ENCODE measurements around the gene GARIN5B. TPM values are rescaled to one million over a fixed set of nuclear protein-coding genes. Genes with fewer than 3 reads are reported as not detected.

The GARIN5B gene
- total RNA-seq, 1 donor from 2014 or later = not detected

DNA sequence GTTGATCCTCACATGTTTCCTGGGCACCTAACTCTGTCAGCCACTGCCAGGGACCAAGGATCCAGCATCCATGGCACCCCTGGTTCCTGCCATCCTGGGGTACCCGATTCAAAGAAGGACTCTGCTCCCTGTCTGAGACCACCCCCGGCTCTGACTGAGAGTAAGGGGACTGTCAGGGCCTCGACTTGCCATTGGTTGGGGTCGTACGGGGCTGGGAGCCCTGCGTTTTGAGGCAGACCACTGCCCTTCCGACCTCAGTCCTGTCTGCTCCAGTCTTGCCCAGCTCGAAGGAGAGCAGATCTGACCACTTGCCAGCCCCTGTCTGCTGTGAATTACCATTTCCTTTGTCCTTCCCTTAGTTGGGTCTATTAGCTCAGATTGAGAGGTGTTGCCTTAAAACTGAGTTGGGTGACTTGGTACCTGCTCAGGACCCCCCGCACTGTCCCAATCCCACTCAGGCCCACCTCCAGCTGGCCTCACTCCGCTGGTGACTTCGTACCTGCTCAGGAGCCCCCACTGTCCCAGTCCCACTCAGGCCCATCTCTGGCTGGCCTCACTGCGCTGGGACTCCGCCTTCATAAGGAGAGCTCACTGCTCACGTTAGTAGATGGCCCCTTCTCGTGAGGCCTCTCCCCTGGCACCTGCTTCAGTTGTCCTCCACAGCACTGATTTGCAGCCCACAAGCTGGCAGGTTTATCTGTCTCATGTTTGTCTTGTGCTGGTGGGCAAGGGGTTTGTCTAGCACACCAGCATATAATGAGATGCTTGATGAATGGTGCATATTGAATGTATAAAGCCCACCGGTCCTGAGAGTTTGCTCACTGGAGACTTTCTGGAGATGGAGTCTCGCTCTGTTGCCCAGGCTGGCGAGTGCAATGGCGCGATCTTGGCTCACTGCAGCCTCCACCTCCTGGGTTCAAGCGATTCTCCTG is 26.6 kb upstream of the GARIN5B start:
- H3K4me3 ChIP-seq (ENCODE audit: low read length in 3 of 3) = no peak overlapping the region
- peak overlapping the region in 2 of 3 donors; percentile 33 for H3K9ac ChIP-seq (ENCODE audit: low read depth in 1 of 3, low read length in 3 of 3)
- H3K27me3 ChIP-seq (ENCODE audit: control insufficient read depth in 3 of 3, insufficient read depth in 3 of 3, low read length in 3 of 3) = no peaks in the 10 kb centered on the region
- H3K36me3 ChIP-seq (ENCODE audit: control insufficient read depth in 3 of 3, insufficient read depth in 3 of 3, low read length in 3 of 3) = peaks cover 32 to 48% (median 32%) of the 10 kb centered on the region in 3 donors
- no peak overlapping the region for H3K27ac ChIP-seq (ENCODE audit: low read depth, low read length)
- H3K9me3 ChIP-seq (ENCODE audit: control insufficient read depth in 3 of 3, low read length in 3 of 3) = no peaks in the 10 kb centered on the region
- peaks cover 35 to 59% (median 39%) of the 10 kb centered on the region in 3 donors for H3K4me1 ChIP-seq (ENCODE audit: control insufficient read depth in 3 of 3, insufficient read depth in 3 of 3, low read length in 3 of 3)

DNA sequence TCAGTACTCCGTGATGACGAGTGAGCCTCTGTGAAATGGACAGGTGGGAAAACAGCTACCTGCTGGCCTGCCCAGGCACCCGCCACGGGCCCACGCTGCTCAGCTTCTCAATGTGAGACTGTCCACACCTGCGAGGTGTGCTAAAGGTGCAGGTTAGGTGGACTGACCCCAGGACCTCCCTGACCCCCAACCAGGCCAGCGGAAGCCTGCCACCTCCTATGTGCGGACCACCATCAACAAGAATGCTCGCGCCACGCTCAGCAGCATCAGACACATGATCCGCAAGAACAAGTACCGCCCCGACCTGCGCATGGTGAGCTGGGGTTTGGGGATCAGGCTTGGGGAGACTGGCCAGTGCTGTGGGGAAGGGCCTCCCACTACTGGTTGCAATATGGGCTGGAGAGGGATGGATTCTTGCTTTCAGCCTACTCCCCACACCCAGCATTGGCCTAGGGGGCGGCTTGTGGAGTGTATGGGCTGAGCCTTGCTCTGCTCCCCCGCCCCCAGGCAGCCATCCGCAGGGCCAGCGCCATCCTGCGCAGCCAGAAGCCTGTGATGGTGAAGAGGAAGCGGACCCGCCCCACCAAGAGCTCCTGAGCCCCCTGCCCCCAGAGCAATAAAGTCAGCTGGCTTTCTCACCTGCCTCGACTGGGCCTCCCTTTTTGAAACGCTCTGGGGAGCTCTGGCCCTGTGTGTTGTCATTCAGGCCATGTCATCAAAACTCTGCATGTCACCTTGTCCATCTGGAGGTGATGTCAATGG is 24.9 kb upstream of the GARIN5B start:
- Histone ChIP-seq H3K27ac (ENCODE audit: low read depth, low read length) (no peak overlapping the region), H3K4me3 (ENCODE audit: low read length in 3 of 3) (peak overlapping the region in 2 of 3 donors; percentile 95), H3K36me3 (ENCODE audit: control insufficient read depth in 3 of 3, insufficient read depth in 3 of 3, low read length in 3 of 3) (peaks cover 32 to 48% (median 32%) of the 10 kb centered on the region in 3 donors), H3K9me3 (ENCODE audit: control insufficient read depth in 3 of 3, low read length in 3 of 3) (no peaks in the 10 kb centered on the region), H3K4me1 (ENCODE audit: control insufficient read depth in 3 of 3, insufficient read depth in 3 of 3, low read length in 3 of 3) (peaks cover 44 to 70% (median 48%) of the 10 kb centered on the region in 3 donors), H3K27me3 (ENCODE audit: control insufficient read depth in 3 of 3, insufficient read depth in 3 of 3, low read length in 3 of 3) (no peaks in the 10 kb centered on the region), H3K9ac (ENCODE audit: low read depth in 1 of 3, low read length in 3 of 3) (peak overlapping the region in 2 of 3 donors; percentile 94 to 95)

DNA sequence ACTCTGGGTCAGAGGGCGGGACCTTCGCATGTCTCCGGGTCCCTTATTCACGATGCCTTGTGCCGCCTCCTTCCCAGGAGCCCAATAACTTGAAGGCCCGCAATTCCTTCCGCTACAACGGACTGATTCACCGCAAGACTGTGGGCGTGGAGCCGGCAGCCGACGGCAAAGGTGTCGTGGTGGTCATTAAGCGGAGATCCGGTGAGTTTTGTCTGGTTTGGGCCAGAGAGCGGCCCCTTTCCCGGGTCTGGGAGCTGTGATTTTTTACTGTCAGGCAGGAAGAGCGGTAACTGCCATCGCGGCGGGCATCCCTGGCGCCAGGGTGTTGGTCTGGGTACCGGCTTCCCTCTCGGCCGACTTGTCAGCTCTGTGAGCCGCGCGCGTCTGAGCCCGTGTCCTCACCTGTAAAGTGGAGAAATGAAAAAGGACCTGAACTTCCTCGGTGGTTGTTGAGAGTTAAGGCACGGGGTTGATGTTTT is 23.5 kb upstream of the GARIN5B start:
- Histone ChIP-seq H3K9ac (ENCODE audit: low read depth in 1 of 3, low read length in 3 of 3) (peak overlapping the region; percentile 94 to 98 (median 95)), H3K9me3 (ENCODE audit: control insufficient read depth in 3 of 3, low read length in 3 of 3) (no peaks in the 10 kb centered on the region), H3K4me1 (ENCODE audit: control insufficient read depth in 3 of 3, insufficient read depth in 3 of 3, low read length in 3 of 3) (peaks cover 44 to 72% (median 48%) of the 10 kb centered on the region in 3 donors), H3K4me3 (ENCODE audit: low read length in 3 of 3) (peak overlapping the region; percentile 95 to 98 (median 95)), H3K36me3 (ENCODE audit: control insufficient read depth in 3 of 3, insufficient read depth in 3 of 3, low read length in 3 of 3) (peaks cover 32 to 41% (median 32%) of the 10 kb centered on the region in 3 donors), H3K27ac (ENCODE audit: low read depth, low read length) (peak overlapping the region; percentile 91), H3K27me3 (ENCODE audit: control insufficient read depth in 3 of 3, insufficient read depth in 3 of 3, low read length in 3 of 3) (no peaks in the 10 kb centered on the region)

DNA sequence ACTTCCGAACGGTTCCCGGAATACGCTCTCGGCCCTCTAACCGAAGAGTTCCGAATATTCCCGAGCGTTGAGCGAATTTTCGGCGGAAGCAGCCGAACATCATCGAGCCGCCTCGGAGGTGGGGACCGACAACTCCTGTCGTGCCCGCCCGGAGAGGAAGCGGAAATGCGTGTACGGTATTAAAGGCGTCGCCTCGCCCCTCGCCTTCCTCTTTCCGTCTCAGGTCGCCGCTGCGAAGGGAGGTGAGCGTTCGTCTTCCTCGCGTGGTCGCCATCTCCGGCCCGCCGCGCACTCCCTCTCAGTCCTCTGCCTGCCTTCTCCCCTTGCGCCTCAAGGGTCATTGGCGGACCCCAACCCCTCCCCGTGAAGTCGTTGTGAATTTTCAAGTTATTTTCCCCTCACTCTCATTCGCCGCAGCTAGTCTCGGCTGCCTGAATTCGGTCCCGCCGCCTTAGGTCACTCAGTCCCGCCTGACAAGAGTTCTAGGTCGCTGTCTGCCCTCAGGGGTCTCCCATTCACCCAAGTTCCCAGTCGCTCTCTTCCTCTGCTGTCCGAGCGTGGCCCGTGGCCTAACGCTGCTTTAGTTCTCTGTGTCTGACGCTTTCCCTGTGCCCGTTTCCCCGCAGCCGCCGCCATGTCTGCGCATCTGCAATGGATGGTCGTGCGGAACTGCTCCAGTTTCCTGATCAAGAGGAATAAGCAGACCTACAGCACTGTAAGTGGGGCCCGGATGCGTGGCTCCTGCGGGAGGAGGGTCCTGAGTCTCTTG is 22.8 kb upstream of the GARIN5B start, which contains the start of gene RPL28:
Gene RPL28, plus strand, starts transcription at position 209 of the 769 bp plus-strand sequence. Its CDS starts 426 bp downstream, at position 635.
- peaks cover 44 to 66% (median 48%) of the 10 kb centered on the region in 3 donors for H3K4me1 ChIP-seq (ENCODE audit: control insufficient read depth in 3 of 3, insufficient read depth in 3 of 3, low read length in 3 of 3)
- no peaks in the 10 kb centered on the region for H3K27me3 ChIP-seq (ENCODE audit: control insufficient read depth in 3 of 3, insufficient read depth in 3 of 3, low read length in 3 of 3)
- no peaks in the 10 kb centered on the region for H3K9me3 ChIP-seq (ENCODE audit: control insufficient read depth in 3 of 3, low read length in 3 of 3)
- H3K4me3 ChIP-seq (ENCODE audit: low read length in 3 of 3) = peak within 1 kb of the TSS; percentile 95 to 98 (median 95)
- peak within 1 kb of the TSS; percentile 91 for H3K27ac ChIP-seq (ENCODE audit: low read depth, low read length)
- peaks cover 32 to 37% (median 32%) of the 10 kb centered on the region in 3 donors for H3K36me3 ChIP-seq (ENCODE audit: control insufficient read depth in 3 of 3, insufficient read depth in 3 of 3, low read length in 3 of 3)
- H3K9ac ChIP-seq (ENCODE audit: low read depth in 1 of 3, low read length in 3 of 3) = peak within 1 kb of the TSS; percentile 94 to 98 (median 95)

DNA sequence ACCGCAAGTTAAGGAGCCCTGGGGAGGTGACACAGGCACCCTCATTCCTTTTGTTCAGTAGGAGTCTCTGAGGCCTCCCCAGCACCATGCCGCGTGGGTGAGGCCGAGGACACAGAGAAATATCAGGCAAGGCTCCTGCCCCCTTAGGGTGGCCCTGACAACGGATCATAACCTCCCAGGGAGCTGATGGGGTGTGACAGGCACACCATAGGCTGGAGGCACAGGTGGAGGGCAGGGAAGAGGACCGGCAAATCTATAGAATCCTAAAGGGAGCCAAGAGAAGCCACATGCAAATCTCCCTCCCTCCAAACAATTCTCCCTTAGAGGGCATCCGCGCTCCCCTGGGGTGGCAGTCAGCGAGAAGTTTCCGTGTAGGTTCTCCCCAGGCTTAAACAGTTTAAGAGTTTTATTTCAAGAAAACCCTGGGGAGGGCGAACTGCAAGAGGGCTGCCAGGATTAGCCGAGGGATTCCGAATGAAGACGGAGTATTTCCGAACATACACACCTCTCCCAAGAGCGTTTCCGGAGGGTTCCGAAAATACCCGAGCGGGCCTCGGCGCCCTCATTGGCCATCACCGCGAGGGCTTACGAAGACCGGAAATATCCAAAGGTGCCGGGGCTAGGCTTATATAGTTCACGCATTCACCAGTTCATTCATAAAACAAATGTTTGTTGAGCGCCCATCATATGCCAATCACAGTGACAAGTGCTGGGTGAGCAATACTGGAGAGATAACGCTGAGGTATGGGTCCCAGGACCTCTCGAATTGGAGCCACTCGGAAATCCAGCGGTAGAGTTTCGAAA is 22.1 kb upstream of the GARIN5B start:
- Histone ChIP-seq H3K9ac (ENCODE audit: low read depth in 1 of 3, low read length in 3 of 3) (peak overlapping the region; percentile 92 to 95 (median 94)), H3K4me1 (ENCODE audit: control insufficient read depth in 3 of 3, insufficient read depth in 3 of 3, low read length in 3 of 3) (peaks cover 44 to 59% (median 48%) of the 10 kb centered on the region in 3 donors), H3K27me3 (ENCODE audit: control insufficient read depth in 3 of 3, insufficient read depth in 3 of 3, low read length in 3 of 3) (no peaks in the 10 kb centered on the region)

DNA sequence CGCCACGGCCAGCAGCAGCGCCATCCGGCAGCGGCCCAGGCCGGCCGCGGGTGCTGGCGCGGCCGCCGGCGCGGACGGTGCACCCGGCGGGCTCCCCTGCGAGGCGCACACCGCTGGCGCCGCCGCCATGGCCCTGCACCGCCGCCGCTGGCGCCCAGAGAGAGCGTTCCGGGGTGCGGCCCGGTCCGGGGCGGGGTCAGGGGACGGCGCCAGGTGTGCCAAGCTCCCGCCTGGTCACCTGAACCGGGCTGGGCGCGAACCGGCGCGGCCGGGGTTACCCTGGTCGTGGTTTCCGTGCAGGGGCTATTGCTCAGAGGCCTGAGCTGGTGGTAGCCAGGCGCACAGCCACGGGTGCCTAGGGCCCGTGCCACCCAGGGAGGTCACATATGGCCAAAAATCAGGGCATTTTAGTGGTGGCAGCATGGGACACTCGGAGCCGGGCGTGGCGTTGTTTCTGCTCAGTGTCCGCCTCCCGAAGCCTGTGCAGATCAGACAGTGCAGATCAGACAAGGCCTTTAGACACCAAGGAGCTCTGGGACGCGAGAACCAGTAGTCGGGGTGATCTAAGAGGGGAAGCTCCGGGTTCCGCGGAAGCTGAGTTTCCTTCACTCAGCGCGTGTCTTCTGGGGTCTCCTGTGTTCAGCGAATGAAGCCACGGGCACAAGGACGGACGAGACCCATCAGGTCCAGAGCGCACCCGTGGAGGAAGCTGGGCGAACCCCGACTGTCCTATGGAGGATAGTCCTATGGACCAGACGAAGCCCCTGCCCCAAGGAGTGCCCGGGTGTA is 21.3 kb upstream of the GARIN5B start, which contains the start of gene TMEM238:
Gene TMEM238, minus strand, starts transcription at position 162 of the 789 bp plus-strand sequence. Its CDS starts 33 bp downstream, at position 129.
- Histone ChIP-seq H3K27me3 (ENCODE audit: control insufficient read depth in 3 of 3, insufficient read depth in 3 of 3, low read length in 3 of 3) (no peaks in the 10 kb centered on the region), H3K27ac (ENCODE audit: low read depth, low read length) (peak within 1 kb of the TSS; percentile 91), H3K4me3 (ENCODE audit: low read length in 3 of 3) (peak within 1 kb of the TSS; percentile 86 to 95 (median 88)), H3K4me1 (ENCODE audit: control insufficient read depth in 3 of 3, insufficient read depth in 3 of 3, low read length in 3 of 3) (peaks cover 44 to 54% (median 46%) of the 10 kb centered on the region in 3 donors), H3K9ac (ENCODE audit: low read depth in 1 of 3, low read length in 3 of 3) (peak within 1 kb of the TSS; percentile 92 to 95 (median 94)), H3K36me3 (ENCODE audit: control insufficient read depth in 3 of 3, insufficient read depth in 3 of 3, low read length in 3 of 3) (peaks cover 22 to 25% (median 24%) of the 10 kb centered on the region in 3 donors), H3K9me3 (ENCODE audit: control insufficient read depth in 3 of 3, low read length in 3 of 3) (no peaks in the 10 kb centered on the region)

More for the DNA sequence above, 22.1 kb upstream of the GARIN5B start:
- Histone ChIP-seq H3K27ac (ENCODE audit: low read depth, low read length) (peak overlapping the region; percentile 91), H3K9me3 (ENCODE audit: control insufficient read depth in 3 of 3, low read length in 3 of 3) (no peaks in the 10 kb centered on the region), H3K36me3 (ENCODE audit: control insufficient read depth in 3 of 3, insufficient read depth in 3 of 3, low read length in 3 of 3) (peaks cover 26 to 32% (median 32%) of the 10 kb centered on the region in 3 donors), H3K4me3 (ENCODE audit: low read length in 3 of 3) (peak overlapping the region; percentile 86 to 95 (median 88))

DNA sequence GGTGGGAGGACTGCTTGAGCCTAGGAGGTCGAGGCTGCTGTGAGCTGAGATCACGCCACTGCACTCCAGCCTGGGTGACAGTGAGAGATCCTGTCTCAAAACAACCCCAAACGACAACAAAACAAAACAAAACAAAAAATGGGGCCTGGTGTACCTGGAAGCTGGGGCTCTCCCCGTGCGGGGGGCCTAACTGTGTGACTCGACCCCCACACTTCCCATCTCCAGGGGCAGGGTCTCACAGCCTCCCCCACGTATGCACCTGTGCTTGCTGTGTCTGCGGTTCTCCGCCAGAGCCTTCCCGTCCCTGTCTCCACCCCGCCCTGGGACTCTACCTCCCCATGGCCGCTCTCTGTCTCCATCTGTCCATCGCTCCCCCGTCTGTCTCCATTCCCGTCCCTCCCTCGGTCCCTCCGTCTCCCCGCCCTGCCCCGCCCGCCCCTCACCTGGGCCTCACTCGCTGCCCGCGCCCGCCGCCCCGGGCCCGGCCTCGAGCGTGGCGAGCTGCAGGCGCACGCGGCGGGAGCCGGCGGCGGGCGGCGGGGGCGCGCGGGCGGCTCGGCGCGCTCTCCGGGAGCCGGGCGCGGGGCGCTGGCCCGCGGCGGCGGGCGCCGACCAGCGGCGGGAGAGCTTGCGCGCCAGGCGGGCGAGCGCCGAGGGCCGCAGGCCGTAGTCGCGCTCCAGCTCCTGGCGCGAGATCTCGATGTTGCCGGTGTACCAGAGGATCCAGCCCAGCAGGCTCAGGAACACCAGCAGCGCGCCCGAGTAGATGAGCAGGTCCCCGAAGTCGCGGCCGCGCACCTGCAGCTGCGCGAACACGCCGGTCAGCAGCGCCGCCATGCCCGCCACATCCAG is 20.4 kb upstream of the GARIN5B start:
- Histone ChIP-seq H3K36me3 (ENCODE audit: control insufficient read depth in 3 of 3, insufficient read depth in 3 of 3, low read length in 3 of 3) (peaks cover 14 to 17% (median 16%) of the 10 kb centered on the region in 3 donors), H3K27ac (ENCODE audit: low read depth, low read length) (no peak overlapping the region), H3K4me3 (ENCODE audit: low read length in 3 of 3) (peak overlapping the region; percentile 67 to 95 (median 88)), H3K27me3 (ENCODE audit: control insufficient read depth in 3 of 3, insufficient read depth in 3 of 3, low read length in 3 of 3) (peaks cover 0 to 2% (median 0%) of the 10 kb centered on the region in 3 donors), H3K9ac (ENCODE audit: low read depth in 1 of 3, low read length in 3 of 3) (peak overlapping the region; percentile 38 to 95 (median 57)), H3K4me1 (ENCODE audit: control insufficient read depth in 3 of 3, insufficient read depth in 3 of 3, low read length in 3 of 3) (peaks cover 37 to 46% (median 40%) of the 10 kb centered on the region in 3 donors), H3K9me3 (ENCODE audit: control insufficient read depth in 3 of 3, low read length in 3 of 3) (no peaks in the 10 kb centered on the region)
